NCI-H460 (cell line): Measurements from ENCODE around the gene GPD2. TPM values are rescaled to one million over a fixed set of nuclear protein-coding genes. Genes with fewer than 3 reads are reported as not detected.

Experiments
- DNase-seq: peaks from one replicate; pipeline ENCODE4 v3.0.0-alpha.2; 2016; ENCODE audit warnings: low read depth; ENCODE audit errors: extremely low read depth
- polyA plus RNA-seq: library from polyadenylated mRNA; depleted of rRNA; stranded (reverse); fragments of >200 nt; gene quantifications from 2 replicates; pipeline ENCODE4 v1.2.3, GENCODE V29; 2014; cell fraction: nucleus; rRNA removed
- total RNA-seq: library from RNA; depleted of rRNA; stranded (reverse); fragments of >200 nt; shearing (Covaris generic); gene quantifications from 2 replicates; pipeline ENCODE4 v1.2.3, GENCODE V29; 2014; rRNA removed

The GPD2 gene
- total RNA-seq, result 86.5 and 92.3 TPM in 2 replicates
- polyA plus RNA-seq, result 51.5 and 128 TPM in 2 replicates

GRCh38 chr2:156435718-156436496 is at the start of gene GPD2:
Gene GPD2 (plus strand): TSS chr2:156436379. CDS start chr2:156476106, 39,727 bp downstream.
- peak; percentile 84 for DNase-seq

GRCh38 chr2:156394033-156394741 is 42.0 kb upstream of the GPD2 start:
- DNase-seq, result no peak

GRCh38 chr2:156396126-156396525 is 40.1 kb upstream of the GPD2 start:
- DNase-seq, result no peak

GRCh38 chr2:156397229-156397628 is 39.0 kb upstream of the GPD2 start:
- DNase-seq, result no peak

- DNase-seq, result no peak
Observed at GRCh38 chr2:156398176-156398575, 38.0 kb upstream of the GPD2 start.

GRCh38 chr2:156399224-156399949 is 36.8 kb upstream of the GPD2 start:
- DNase-seq, result peak; percentile 32

GRCh38 chr2:156399950-156400705 is 36.1 kb upstream of the GPD2 start:
- DNase-seq, result peak; percentile 85

- peak; percentile 77 for DNase-seq
Observed at GRCh38 chr2:156400706-156401678, 35.2 kb upstream of the GPD2 start.

GRCh38 chr2:156401861-156402260 is 34.3 kb upstream of the GPD2 start:
- no peak for DNase-seq

- no peak for DNase-seq
Observed at GRCh38 chr2:156405586-156405985, 30.6 kb upstream of the GPD2 start.

GRCh38 chr2:156411835-156412234 is 24.3 kb upstream of the GPD2 start:
- DNase-seq, result no peak

GRCh38 chr2:156421851-156422250 is 14.3 kb upstream of the GPD2 start:
- no peak for DNase-seq

GRCh38 chr2:156423674-156424282 is 12.4 kb upstream of the GPD2 start:
- no peak for DNase-seq

- DNase-seq, result no peak
Observed at GRCh38 chr2:156427074-156427473, 9.1 kb upstream of the GPD2 start.

- DNase-seq, result no peak
Observed at GRCh38 chr2:156429211-156429610, 7.0 kb upstream of the GPD2 start.

- DNase-seq, result no peak
Observed at GRCh38 chr2:156430236-156430979, 5.8 kb upstream of the GPD2 start.

GRCh38 chr2:156430980-156431358 is 5.2 kb upstream of the GPD2 start:
- DNase-seq, result peak; percentile 85
